GM19468 (cell line): ENCODE measurements around the gene GSX1.

Experiments used
- ATAC-seq: cut with Tn5 transposase; IDR thresholded peaks from one replicate; pipeline ENCODE4 v1.9.1; 2021; ENCODE audit warnings: mild to moderate bottlenecking, moderate library complexity, moderate number of reproducible peaks; ENCODE audit not compliant: unreplicated experiment; ENCODE audit errors: extremely low read depth

GSX1 gene

DNA sequence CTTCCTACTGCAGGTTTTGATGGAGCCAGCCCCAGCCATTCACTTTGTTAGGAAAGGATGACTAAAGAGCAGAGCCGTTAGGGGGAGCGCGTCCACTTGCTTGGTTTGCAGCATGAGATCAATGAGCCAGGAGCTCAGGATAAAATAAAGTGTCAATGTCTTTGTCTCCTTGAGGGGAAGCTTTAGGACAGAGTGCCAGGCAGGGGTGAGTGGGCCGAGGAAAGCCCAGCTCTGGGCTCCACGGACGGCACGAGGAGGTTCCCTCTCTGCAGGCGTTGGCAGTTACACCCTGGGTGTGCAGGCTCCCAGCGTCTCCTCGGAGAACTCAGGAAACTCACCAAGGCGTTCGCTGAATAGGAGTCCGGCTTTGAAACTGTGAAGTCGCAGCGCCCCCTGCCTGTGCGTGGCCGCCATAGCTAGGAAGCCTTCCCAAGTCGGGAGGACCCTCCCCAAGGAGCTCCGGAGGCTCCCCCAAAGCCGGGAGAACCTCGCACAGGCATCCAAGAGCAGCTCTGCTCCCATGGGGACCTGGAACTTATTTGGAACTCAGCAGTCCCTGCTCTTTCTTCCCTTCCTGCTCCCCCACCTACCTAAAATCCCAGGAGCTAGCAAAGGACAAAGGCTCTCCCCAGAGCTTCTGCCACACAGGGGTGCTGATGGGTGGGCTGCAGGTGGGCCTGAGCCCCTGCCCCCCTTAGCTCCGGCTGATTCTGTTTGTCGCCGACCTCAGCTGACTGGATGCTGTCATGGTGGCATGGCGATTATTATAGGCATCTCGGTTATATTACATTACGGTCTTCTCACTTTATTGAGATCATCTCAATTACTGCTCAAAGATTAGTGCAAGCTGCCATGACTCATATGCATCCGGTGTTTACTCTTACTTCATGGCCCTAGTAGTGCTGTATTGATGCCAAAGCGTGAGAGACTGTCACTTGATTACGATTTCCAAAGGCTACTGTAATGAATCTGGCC is 34.4 kb downstream of the GSX1 start:
- no peak for ATAC-seq

DNA sequence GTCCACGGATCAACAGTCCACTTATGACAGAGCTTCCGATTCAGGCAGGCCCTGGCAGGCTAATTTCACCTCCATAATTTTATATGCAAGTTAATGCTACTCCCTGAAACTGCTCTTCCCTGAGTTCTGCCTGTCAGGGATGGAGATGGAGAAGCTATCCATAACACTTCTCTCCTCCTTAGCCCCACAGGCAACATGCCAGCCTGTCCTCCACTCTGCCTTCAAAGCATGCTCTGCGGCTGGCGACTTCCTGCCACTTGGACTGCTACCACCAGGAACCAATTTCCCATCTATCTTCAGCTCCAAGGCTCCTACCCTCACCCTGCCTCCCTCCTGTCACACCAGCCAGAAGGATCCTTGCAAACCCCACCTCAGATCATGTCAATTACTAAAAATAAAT is 35.4 kb downstream of the GSX1 start:
- ATAC-seq: no peak

DNA sequence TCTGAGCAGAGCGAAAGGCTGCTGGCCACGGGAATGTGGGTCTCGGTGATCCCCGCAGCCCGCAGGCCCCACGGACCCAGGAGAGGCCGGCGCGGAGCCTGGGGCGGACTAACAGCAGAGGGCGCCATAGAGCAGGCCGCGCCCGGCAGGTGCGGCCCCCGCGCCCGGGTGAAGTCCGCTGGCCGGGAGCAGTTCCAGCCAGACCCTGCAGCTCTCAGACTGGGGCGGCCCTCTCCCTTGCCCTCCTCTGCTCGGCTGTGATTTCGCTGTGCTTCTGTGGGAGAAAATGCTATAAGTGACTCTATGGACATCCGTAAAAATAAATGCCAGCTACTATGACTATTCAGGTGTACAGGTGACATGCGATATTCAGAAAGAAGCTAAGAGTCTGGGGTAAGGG is 37.7 kb downstream of the GSX1 start:
- ATAC-seq: no peak

DNA sequence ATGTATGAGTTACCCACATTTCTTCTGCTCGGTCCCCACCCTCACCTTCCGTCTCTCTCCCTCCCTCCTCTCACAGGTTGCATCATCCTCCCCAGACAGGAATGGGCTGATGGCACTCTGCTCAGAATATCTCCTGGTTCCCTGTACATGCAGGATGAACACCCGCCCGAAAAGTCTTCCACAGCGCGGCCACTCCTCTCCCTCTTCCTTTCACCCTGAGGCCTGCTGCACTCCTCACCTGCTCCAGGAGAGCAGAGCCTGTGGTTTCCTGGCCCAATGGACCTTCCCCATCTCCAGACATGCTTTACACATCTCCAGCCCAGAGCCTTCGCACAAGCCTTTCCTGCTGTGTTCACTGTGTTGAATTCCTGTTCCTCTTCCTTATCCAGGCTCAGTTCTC is 40.9 kb downstream of the GSX1 start:
- no peak for ATAC-seq

DNA sequence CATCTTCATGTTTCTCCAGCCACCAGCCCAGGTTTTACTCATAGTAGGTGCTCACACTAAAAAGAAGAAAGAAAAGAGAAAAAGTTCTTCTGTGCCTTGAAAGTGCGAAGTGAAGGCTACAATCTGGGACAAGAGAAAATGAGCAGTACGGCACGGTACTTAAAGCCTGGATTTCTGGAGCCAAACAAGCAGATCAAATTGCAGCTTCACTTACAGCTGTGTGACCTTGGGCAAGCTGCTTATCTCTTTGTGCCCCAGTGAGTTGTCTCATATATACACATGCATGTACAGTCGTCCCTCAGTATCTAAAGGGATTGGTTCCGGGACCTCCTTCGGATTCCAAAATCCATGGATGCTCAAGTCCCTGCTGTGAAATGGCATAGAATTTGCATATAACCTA is 41.8 kb downstream of the GSX1 start:
- no peak for ATAC-seq

DNA sequence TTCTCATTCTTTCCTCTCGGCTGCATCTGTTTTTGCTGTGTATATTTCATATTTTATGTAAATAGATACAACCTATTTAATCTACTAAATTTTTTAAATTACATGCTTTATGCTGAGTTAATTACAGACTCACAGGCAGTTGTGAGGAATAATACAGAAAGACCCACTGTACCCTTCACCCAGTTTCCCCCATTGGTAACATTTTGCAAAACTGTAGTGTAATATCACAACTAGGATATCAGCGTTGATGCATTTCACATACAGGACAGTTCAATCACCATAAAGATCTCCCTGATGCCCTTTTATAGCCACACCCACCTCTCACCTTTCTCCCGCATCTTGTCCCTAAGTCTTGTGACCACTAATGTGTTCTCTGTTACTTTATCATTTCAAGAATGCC is 43.5 kb downstream of the GSX1 start:
- ATAC-seq: no peak

DNA sequence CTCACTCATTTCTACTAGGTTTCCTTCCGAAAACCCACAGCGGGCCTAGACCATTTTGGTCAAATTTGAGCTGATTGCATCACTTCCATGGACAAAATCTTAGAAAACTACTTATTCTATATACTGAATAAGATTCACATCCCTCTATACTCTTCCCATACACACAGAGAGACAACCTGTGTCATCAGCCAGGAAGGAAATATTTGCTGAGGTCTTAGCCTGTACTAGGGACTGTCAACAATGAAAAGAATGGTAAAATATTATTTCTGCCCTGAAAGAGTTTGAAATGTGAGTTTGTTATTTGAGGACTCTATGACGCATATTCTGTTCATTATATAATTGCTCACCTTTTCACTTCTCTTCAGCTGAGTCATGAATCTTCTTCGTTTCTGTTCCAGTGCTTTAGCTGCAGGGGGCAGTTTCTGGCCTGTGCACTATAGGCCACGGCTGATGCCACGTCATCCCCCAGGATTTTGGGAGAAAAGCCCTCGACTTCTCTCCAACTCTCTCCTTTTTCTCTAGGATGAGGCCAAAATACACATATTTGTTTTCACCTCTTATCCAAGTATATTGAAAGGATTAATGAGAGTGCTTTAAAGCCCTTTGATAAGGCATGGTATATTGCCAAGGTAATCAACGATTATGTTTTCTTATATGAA is 47.7 kb downstream of the GSX1 start:
- ATAC-seq: no peak

DNA sequence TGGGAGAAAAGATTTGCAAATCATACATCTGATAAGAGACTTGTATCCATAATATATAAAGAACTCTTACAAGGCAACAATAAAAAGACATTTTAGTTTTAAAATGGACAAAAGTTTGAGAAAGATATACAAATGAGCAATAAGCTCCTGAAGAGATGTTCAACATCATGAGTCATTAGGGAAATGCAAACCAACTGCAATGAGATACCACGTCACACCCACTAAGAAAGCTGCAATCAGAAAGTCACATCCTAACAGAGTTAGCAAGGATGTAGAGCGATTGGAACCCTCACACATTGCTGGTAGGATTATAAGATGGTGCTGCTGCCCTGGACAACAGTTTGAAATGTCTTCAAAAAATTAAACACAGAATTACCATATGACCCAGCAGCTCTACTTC is 50.3 kb downstream of the GSX1 start:
- ATAC-seq: no peak
